Activated CD8-positive, alpha-beta memory T cell treated with anti-CD3 and anti-CD28 coated beads, Interleukin-2, amount 50 U/mL, for 1 hour (primary cell): ENCODE results near the gene CPLANE1.
"Not testable (repeated sequence)": the region's sequence is repeated elsewhere in the genome, so short reads cannot be mapped to it uniquely, and the experiment has no call there.

Source experiments
- DNase-seq: peaks from one replicate; pipeline ENCODE4 v3.0.0-alpha.2; 2020; ENCODE audit errors: extremely low read depth

The CPLANE1 gene

GRCh38 chr5:37121027-37121426, 128.1 kb downstream of the CPLANE1 start:
- DNase-seq: no peak

DNA sequence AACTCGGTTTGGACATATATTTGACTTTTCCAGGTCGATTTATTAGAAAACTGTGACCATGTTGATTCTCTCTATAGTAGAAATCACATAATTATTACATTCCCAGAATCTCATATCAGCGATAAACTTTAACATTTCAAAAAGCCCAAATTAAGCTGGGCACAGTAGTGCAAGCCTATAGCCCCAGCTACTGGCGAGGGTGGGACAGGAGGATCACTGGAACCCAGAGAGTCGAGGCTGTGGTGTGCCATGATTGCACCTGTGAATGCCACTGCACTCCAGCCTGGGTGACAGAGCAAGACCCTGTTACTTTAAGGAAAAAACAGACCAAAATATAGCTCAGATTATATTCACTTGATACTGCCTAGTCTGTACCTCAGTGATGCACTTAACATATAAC, 128.9 kb downstream of the CPLANE1 start:
- DNase-seq: no peak

DNA sequence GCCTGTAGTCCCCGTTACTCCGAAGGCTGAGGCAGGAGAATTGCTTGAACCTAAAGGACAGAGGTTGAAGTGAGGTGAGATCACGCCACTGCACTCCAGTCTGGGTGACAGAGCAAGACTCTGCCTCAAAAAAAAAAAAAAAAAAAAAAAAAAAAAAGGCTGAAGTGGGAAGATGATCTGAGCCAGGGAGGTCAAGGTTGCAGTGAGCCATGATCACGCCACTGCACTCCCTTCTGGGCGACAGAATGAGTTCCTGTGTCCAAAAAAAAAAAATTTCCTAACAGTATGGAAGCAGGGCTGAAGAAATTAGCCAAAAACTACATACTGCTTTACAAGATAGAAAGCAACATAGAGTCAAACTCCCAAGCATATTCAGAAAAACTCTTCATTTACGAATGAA, 132.8 kb downstream of the CPLANE1 start:
- DNase-seq: no peak

GRCh38 chr5:37112383-37112991, 136.7 kb downstream of the CPLANE1 start:
- no peak for DNase-seq

DNA sequence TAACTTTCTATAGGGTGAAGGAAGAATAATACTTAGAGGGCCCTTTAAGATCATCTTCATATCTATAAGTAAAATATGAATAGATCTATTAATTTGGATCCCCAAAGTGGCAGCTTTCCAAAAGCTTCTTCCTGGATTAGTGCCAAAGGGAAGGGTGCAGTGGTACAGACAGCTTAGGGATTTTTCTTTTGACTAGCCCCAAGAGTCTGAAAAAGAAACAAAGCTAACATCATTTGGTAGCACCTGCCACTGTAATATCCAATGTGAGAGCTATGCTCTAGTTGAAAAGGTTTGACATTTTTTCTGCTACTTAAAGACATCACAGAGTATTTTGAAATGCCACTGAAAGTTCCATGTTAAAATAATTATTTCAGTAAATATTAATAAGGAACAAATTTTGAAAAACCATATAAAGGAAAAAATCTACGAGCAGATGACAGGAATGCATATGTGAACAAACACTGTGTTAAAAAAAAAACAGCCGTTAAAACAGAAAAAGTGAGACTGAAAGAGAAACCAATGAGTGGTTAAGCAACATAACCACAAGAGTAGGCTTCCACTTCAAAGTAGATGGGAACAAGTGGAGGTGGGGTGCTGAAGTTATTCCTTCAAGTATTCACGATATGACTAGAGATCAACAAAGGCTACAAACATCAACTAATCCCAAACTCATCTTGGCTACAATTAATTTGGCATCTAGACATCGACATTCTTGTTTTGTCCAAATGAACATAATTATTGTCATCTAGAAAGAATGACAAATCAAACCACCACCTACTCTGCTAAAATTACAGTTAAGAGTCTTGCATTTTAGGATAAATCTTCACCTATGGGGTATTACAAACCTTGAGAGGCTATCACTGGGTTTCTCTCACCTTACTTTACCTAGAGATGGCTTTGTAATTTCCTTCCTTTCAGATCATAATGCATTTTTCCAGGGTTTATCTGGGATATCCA, 137.5 kb downstream of the CPLANE1 start:
- no peak for DNase-seq

DNA sequence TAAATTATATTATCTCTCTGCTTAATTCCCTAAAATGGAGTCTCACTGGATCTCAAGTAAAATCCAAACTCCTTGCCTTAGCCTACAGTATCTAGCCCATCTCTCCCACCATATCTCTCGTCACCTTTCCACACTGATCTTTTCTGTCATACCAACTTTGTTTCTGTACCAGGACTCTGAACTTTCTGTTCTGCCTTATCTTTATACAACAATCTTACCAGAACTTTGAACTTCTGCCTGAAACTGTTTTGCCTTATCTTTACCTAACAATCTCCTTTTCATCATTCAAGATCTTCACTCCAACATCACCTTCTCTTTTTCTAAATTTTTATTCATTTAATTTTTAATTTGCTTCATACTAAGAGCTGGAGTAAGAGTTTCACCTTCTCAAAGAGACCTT, 139.0 kb downstream of the CPLANE1 start:
- DNase-seq: no peak

GRCh38 chr5:37109338-37109737, 139.8 kb downstream of the CPLANE1 start:
- no peak for DNase-seq

DNA sequence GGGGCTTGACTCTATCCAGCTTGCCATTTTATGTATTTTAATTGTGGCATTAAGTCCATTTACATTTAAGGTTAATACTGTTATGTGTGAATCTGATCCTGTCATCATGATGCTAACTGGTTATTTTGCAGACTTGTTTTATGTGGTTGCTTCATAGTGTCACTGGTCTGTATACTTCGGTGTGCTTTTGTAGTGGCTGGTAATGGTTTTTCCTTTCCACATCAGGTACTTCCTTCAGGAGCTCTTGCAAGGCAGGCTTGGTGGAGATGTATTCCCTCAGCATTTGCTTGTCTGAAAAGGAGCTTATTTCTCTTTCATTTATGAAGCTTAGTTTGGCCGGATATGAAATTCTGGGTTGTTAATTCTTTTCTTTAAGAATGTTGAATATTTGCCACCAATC, 145.9 kb downstream of the CPLANE1 start:
- DNase-seq: no peak

DNA sequence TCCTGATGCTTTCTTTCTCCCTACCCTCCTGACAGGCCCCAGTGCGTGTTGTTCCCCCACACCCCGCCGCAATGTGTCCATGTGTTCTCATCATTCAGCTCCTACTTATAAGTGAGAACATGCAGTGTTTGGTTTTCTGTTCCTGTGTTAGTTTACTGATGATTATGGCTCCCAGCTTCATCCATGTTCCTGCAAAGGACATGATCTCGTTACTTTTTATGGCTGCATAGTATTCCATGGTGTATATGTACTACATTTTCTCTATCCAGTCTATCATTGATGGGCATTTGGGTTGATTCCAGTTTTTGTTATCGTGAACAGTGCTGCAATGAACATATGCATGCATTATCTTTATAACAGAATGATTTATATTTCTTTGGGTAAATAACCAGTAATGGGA, 149.9 kb downstream of the CPLANE1 start:
- not testable (repeated sequence) for DNase-seq

- DNase-seq: not testable (repeated sequence)
Observed at GRCh38 chr5:37093795-37094194, 155.4 kb downstream of the CPLANE1 start.

- DNase-seq: no peak
Observed at GRCh38 chr5:37090781-37091180, 158.4 kb downstream of the CPLANE1 start.

GRCh38 chr5:37090123-37090726, 159.0 kb downstream of the CPLANE1 start:
- DNase-seq: no peak

GRCh38 chr5:37088009-37088408, 161.2 kb downstream of the CPLANE1 start:
- no peak for DNase-seq

GRCh38 chr5:37086466-37087173, 162.6 kb downstream of the CPLANE1 start:
- DNase-seq: no peak

- DNase-seq: not testable (repeated sequence)
Observed at GRCh38 chr5:37086026-37086425, 163.2 kb downstream of the CPLANE1 start.

GRCh38 chr5:37082977-37083376, 166.2 kb downstream of the CPLANE1 start:
- not testable (repeated sequence) for DNase-seq

- DNase-seq: no peak
Observed at GRCh38 chr5:37080697-37081096, 168.5 kb downstream of the CPLANE1 start.

- DNase-seq: no peak
Observed at GRCh38 chr5:37077146-37077545, 172.0 kb downstream of the CPLANE1 start.

- no peak for DNase-seq
Observed at GRCh38 chr5:37075399-37075950, 173.7 kb downstream of the CPLANE1 start.

- DNase-seq: no peak
Observed at GRCh38 chr5:37071901-37072581, 177.1 kb downstream of the CPLANE1 start.

DNA sequence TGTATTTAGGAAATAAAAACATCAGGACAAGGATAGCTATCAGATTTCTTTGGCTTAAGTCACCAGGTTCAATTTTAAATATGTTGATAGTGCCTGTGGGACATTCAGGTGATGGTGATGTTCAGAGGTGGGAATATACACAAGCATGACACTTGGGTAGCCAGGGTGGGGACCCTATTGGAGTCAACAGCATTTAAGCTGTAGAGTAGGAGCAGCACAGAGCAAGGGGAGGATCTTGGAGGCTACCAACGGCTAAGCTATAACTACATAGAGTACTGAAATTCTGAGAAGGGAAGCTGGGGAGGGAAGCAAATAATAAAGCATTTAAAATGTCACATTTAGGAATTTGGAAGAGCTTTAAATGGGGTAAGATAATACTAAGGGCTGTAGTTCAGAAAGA, 177.7 kb downstream of the CPLANE1 start:
- DNase-seq: no peak
